Fibroblast of pulmonary artery (primary cell): Measurements from ENCODE around the gene SUPT16H.
A peak's percentile ranks its signal among the peaks of the same experiment; 100 is the strongest.

Experiments used
- DNase-seq: peaks from one replicate; pipeline ENCODE4 v3.0.0-alpha.2; 2010; ENCODE audit warnings: low read depth
- H3K4me3 ChIP-seq: replicated peaks from 2 replicates; pipeline ENCODE4 v1.5.1; 2011; ENCODE audit warnings: low read depth, mild to moderate bottlenecking, control low read depth, low read length, moderate library complexity
- CTCF ChIP-seq: IDR thresholded peaks from 2 replicates; pipeline ENCODE4 v1.5.1; 2011; ENCODE audit warnings: mild to moderate bottlenecking, control low read depth, low read length, inconsistent platforms; ENCODE audit errors: missing control alignments

Gene SUPT16H

GRCh38 chr14:21408147-21408546 is 24.3 kb upstream of the SUPT16H start:
- DNase-seq = peak; percentile 76
- TF ChIP-seq CTCF = no peak

GRCh38 chr14:21406213-21406612 is 22.4 kb upstream of the SUPT16H start:
- no peak for DNase-seq
- TF ChIP-seq CTCF = no peak
- no peak overlapping the region for H3K4me3 ChIP-seq

More at GRCh38 chr14:21408147-21408546, 24.3 kb upstream of the SUPT16H start:
- H3K4me3 ChIP-seq = no peak overlapping the region

- H3K4me3 ChIP-seq = no peak overlapping the region
- peak; percentile 68 for DNase-seq
- TF ChIP-seq CTCF = no peak
These were observed 21.3 kb upstream of the SUPT16H start for GRCh38 chr14:21405097-21405496.

- H3K4me3 ChIP-seq = no peak overlapping the region
- TF ChIP-seq CTCF = no peak
- no peak for DNase-seq
These were observed 15.6 kb upstream of the SUPT16H start for GRCh38 chr14:21399311-21399870.

- DNase-seq = no peak
- no peak for TF ChIP-seq CTCF
These were observed 15.1 kb upstream of the SUPT16H start for GRCh38 chr14:21398901-21399300.

GRCh38 chr14:21395450-21395849 is 11.6 kb upstream of the SUPT16H start:
- no peak for TF ChIP-seq CTCF
- no peak overlapping the region for H3K4me3 ChIP-seq
- DNase-seq = no peak

More at GRCh38 chr14:21398901-21399300, 15.1 kb upstream of the SUPT16H start:
- no peak overlapping the region for H3K4me3 ChIP-seq

- H3K4me3 ChIP-seq = no peak overlapping the region
- no peak for DNase-seq
- TF ChIP-seq CTCF = no peak
These were observed 1.5 kb upstream of the SUPT16H start for GRCh38 chr14:21385188-21385904.
